HG03108 (cell line): Measurements from ENCODE around the gene CHPT1.
"Not testable (repeated sequence)": the region's sequence is repeated elsewhere in the genome, so short reads cannot be mapped to it uniquely, and the experiment has no call there.

ENCODE experiments used
- ATAC-seq: cut with Tn5 transposase; IDR thresholded peaks from one replicate; pipeline ENCODE4 v1.9.1; 2021; ENCODE audit warnings: moderate library complexity; ENCODE audit not compliant: unreplicated experiment

Gene CHPT1

DNA sequence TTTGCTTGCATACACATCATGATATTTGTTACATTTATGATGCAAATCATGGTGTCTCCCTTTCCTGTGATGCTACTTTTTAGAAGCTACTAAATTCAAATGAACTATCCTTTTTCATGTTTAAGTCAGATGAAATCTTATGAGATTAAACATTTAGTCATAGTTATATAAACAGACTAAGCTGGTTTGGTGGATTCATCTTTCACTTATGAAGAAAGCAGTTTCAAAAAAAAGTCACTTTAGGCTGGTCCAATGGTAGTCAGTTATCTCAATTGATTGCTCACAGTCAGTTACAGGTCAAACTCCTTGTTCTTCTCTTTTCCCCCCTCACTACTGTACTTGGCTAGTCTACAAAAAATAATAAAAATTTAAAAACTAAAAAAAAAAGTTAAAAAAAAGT, 22.1 kb downstream of the CHPT1 start:
- ATAC-seq: no peak

DNA sequence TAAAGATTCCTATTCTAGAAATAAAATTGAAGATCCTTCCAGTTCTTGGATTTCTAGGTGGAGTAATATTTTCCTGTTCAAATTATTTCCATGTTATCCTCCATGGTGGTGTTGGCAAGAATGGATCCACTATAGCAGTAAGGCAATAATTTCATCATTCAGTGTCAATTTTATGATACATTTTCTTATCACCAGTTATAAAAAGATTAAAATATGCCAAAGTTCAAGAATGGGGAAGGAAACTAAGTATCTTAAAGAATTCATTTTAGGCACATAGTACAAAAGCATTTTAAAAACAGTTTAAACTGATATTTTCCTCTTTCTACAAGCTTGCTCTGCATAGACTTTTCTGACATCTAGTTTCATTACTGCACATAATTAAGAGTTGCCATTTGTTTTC, 22.7 kb downstream of the CHPT1 start:
- ATAC-seq: no peak

DNA sequence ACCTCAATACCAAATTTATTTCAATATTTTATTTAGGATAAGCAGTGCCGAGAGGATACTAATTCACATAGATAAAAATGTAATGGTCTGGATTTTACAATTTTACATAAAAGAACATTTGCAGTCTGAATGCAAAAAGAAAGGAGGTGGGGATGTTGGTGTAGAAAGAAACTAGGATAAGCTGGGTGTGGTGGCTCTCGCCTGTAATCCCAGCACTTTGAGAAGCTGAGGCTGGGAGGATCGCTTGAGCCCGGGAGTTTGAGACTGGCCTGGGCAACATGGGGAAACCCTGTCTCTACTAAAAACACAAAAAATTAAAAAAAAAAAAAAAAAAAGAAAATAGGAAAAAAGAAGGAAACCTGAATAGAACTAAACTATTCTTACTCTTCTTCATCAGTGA, 25.0 kb downstream of the CHPT1 start:
- no peak for ATAC-seq

DNA sequence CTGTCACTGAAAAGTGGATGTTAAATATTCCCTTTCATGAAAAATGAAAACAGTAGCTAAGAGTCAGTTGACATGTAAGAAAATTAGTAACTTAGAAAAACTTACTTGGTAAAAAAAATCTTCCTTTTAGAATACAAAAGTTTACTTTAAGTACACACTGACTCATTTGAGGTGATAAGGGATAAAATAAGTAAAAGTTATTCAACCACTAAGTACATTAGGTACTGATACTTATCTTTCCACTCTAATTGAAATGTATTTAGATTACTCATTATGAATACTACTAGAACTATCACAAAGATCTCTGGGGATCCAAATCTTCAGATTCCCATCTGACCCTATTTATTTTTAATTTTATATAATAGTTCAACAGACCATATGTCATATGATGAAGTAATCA, 29.7 kb downstream of the CHPT1 start:
- no peak for ATAC-seq

DNA sequence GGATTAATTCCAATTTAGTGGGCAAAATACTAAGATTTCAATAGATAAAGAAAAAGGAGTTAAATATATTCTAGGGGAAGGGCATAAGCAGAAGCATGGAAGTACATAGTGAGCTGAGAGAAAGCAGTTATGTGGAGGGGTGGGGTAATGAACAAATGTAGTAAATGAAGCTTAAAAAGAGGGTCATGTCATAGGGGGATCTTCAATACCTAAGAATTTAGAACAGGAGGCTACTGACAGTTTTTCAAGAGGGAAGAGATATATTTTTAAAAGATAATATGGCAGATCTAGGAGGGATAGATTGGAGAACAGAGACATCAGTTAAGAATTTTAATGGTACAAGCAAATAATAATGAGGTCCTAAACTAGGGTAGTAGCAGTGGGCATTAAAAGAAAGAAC, 32.4 kb downstream of the CHPT1 start:
- no peak for ATAC-seq

DNA sequence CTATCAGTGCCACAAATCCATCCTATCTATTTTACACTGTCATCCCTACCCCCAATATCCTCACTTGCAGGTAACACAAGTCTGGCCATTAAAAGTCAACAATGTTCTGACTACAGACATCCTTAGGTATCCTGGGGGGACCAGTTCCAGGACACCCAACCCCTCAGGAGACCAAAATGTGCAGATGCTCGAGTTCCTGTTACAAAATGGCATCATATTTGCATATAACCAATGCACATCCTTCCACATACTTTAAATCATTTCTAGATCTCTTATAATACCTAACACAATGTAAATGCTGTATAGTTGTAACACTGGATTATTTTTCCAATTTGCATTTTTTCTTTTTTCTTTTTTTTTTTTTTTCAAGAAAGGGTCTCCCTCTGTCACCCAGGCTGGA, 34.9 kb downstream of the CHPT1 start:
- ATAC-seq: no peak

DNA sequence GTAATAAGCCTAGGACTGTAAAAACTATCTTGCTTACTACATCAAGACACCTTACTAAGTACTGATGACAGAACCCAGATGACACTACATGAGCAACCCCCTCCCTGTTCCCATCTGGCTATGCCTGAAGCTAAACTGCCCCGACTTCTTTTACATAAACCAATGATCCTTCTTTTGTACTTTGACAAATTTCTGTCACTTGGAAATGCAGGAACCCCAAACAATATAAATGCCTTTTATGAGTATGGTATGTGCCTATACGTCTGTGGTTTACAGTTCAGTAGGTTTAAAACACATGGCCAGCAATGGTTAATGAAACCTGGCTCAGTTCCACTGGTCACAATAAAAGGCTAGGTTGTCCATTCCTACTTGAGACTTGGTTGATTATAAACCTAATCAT, 35.7 kb downstream of the CHPT1 start:
- ATAC-seq: no peak

DNA sequence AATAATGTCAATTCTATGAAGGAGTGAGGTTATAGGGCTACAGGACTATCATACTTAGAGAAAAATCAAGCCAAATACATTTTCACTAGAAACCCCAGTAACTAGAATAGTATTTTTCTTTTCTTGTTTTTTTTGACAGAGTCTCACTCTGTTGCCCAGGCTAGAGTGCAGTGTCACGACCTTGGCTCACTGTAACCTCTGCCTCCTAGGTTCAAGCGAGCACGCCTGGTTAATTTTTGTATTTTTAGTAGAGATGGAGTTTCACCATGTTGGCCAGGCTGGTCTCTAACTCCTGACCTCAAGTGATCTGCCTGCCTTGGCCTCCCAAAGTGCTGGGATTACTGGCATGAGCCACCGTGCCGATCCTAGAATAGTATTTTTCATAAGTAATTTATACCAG, 37.0 kb downstream of the CHPT1 start:
- not testable (repeated sequence) for ATAC-seq

DNA sequence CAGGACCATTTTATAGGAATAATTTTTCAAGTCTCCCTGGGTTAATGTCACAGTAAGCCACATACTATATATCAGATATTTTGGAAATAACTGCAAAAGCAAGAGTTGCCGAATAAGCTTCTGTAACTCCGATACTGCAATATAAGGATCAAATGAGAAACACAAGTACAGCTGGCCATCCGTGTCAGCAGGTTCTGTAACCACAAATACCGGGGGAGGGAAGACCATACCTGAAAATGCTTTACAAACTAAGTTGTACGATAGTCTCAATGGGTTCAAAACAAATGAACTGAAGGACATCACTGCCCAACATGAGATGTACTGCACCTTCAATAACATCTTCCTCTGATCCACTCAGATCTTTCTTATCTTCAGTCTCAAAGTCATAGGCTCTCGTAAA, 40.0 kb downstream of the CHPT1 start:
- ATAC-seq: no peak

DNA sequence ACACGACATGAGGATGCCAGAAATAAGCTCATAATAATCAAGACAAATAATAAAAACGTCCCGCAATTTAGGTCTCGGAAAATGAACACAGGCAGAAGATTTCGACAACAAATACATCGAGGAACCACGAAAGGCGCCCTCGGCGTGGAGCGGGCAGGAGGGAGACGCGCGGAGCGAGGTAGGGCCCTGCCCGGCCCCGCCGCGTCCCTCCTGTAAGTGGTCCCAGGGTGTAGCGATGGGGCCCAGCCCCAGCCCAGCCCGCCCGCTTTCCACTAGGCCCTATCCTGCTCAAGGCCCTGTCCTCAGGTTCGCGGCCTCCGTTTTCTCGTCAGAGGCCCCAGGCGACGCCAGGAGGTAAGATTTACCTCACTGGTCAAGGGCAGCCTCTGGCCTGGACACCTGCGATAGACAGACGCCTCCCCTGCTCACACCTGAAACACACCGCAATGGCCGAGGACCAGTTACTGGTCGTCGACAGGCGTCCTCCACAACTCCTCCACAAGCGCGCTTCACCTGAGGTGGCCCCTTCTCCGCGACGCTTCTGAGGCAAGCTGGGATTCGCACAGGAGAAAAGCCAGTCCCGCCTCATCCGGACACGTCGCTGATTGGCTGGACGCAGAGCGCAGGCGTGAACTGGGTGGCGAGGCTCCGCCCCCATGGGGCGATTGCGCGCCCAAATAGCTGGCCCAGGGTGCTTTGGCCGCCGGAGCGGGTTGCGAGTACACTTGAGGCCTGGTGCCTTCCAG, 41.7 kb downstream of the CHPT1 start, which contains the start of gene SYCP3:
Gene SYCP3 (minus strand): TSS at position 543 of the 746 bp plus-strand sequence. CDS start 1,527 bp downstream, outside the sequence.
- ATAC-seq: no peak

DNA sequence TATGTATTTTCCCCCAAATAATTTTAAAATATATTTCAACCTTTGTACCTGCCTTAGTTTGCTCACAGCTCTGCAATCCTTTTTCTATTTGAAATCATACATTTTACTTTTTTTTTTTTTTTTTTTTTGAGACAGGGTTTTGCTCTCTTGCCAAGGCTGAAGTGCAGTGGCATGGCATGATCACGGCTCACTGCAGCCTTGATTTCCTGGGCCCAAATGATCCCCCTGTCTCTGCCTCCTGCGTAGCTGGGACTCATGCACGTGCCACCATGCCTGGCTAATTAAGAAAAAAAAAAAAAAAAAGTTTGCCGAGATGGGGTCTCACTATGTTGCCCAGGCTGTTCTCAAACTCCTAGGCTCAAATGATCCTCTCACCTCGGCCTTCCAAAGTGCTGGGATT, 43.1 kb downstream of the CHPT1 start:
- no peak for ATAC-seq

DNA sequence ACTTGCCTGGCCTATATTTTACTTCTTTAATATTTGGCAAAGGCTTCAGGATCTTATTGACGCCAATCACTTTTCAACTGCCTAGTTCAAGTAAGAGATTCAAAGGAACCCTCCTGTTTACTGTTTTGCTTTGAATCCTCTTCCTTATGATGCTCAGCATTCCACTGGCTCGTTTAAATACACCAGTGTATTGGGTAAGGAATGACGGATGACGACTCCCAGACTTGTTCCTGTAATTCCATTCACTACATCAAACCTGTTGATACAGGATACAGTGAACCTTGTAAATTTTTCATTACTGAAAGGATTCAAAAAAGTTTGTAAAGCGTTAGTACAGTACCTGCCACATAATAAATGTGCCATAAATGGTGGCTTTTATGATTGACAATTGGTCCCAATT, 43.5 kb downstream of the CHPT1 start:
- no peak for ATAC-seq

DNA sequence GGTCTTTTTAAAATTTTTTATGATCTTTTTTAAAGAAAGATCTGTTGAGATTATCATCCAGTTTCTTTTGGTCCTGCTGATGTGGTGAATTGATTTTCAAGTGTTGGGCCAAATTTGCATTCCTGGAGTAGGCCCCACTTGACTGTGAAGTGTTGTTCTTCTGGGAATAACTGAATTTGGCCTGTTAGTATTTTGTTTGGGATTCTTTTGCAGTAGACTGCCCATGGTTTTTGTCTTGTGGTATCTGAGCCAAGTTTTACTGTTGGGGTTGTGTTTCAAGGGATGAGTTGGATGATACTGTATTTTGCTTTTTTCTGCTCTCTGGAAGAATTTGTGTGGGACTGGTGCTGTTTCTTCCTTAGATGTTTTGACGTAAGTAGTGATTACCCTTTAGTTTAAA, 45.8 kb downstream of the CHPT1 start:
- ATAC-seq: peak; percentile 4

DNA sequence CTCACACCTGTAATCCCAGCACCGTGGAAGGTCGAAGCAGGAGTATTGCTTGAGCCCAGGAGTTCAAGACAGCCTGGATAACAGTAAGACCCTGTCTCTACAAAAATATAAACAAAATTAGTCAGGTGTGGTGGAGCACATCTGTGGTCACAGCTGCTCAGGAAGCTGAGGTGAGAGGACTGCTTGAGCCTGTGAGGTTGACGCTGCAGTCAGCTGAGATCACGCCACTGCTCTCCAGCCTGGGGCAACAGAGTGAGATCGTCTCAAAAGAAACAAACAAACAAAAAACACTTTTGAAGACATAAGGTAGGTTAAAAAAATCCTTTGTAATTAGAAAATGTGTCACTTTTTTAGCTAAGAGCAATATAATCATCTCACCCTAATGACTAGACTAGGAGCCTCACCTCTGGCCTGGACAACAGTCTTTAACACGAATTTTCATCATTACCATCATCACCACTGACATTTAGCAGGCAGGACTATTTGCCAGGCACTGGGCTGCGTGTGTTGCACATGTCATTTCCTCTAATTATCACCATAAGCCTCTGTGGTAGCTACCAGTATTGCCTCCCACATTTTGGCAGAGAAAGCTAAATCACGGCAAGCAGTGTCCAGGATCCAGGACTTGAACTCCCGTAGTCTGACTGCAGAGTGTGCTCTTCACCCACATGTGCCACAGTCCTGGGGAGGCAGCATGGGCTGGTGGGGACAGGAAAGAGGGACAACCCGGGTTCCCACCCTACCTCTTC, 46.5 kb downstream of the CHPT1 start:
- ATAC-seq: peak; percentile 97

DNA sequence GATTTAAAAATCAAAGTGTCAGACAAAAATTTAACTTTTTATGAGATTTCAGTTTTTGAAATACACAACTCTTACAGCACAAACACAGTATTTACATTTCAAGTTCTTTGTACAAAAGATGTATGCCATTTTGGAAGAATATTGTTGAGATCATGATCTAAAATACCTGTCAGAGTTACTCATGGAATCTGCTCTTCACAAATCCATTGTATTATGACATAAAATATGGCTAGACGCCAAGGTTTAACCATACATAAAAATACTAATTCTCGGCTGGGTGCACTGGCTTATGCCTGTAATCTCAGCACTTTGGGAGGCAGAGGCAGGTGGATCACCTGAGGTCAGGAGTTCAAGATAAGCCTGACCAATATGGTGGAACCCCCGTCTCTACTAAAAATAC, 48.0 kb downstream of the CHPT1 start:
- no peak for ATAC-seq

DNA sequence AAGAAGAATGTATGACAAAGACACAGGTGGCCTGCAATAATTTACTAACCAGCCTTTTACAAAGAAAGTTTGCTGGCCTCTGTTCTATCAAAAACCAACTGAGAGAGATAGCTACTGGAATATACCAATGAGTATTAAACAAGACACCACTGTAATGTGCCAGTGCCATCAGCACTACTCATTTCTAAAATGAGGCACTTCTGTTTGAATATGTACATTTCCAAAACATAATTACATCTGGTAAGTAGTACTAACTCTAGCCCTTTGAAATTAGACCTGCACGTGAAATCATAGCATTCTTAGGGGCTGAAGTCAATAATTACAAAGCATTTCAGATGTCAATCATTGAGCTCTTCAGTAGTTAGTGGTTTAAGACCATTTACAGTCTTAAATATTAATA, 48.8 kb downstream of the CHPT1 start:
- no peak for ATAC-seq

DNA sequence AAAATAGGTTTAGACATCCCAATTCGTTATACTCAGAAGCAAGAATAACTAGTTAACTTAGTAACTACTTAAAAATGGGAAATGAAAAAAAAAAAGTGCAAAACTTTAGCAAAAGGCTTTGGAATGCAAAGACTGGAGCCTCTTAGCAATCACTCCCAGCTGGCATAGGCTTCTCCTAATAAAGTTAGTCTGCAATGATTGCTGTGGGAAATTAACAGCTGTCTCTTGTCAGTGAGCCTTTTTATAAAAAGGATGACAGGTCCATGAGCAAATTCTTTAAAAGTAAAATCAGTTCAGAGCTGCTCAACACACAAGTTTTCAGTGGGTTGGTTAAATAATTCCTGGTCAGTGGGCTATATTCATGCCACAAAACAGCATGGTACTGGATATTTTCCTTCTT, 49.2 kb downstream of the CHPT1 start:
- no peak for ATAC-seq

DNA sequence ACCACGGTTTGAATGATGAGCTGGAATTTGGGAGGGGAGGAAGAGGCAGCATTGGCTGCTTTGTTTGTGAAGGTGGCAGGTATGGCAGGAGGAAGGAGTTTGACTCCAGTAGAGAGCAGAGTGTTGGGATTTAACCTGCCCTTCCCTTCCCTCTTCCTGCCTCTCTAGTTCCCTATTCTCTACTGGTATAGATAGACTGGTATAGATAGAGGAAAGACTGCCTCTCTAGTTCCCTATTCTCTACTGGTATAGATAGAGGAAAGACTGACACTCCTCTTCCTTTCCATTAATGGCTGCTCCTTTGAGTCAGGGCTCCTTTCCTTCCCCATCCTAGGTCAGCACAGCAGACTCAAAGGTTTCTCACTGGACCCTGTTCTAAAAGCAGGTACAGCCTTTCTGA, 50.3 kb downstream of the CHPT1 start:
- ATAC-seq: no peak

DNA sequence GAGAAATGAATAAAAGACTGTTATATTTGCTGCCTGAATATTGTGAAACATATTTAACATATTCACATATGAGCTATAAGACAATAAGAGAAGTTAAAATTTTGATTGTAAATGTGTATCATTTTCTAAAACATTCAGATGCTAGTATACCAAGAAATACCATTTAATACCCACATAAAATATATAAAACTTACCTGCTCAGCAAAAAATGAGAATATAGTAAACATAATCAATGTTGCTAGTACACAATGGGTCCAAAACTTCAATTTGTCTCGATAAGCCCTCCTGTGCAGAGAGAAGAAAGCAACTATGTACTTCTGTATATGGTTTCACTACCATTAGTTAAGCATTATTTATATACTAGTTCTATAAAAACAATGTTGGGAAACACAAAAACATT, 51.5 kb downstream of the CHPT1 start:
- no peak for ATAC-seq

DNA sequence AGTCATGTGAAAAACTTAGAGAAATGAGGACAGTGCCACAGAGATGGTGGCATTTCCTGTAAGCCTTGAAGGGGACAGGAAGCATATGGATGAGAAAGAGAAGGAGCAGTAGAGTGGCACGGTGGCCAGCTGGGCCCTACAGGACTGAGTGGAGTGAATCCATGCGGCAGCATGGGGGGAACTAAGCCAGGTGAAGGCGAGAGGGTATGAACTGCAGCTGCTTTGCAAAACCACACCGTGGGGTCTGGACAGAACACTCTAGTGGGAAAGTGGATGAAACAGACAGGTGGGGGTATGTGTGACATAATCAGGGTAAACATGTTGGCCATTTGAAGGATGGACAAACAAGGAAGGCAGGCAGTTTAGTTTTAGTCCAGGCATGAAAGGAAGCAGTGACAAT, 52.2 kb downstream of the CHPT1 start:
- no peak for ATAC-seq

DNA sequence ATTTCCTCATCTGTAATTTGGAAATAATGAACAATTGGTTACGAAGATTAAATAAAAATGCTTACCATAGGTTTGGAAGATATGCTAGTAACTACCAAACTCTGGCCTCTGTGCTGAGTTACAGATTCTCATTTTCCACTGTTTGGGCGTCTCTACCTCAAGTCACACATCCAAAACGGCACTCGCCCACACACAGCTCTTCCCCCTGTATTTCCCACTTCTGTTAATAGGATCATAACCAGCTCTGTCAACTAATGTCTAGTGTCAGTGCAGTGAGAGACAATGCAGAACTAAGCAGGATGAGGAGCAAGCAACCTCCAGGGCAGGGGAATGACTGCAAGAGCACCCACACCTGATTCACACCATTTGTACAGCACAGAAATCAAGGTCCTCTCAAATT, 52.7 kb downstream of the CHPT1 start:
- no peak for ATAC-seq

DNA sequence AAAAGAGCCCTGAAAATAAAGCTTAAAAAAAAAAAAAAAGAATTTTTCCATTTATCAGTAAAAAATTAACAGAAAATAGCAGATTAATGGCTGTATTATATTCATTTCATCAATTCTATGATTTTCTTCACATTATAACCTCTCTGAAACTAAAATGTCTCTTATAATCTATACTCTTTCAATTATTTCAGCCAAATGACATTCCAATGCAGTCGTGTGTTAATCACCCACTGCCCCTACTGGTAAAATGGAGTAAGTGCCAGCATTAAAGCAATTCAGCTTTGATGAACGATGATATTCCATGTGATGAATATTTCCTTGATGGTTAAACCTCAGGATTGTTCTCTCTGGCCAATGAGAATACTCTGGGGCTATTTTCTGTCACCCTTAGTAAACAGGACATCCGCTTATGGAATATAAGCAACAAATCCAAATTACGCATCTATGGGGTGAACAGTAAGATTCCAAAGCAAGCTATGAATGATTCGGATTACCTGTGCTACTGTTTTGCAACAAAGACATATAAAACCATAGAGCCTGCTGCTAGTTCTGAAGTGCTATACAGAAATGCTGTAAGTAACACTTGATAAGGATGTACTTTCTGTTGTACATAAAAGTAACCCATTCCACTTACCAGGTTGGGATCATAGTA, 62.1 kb downstream of the CHPT1 start:
- no peak for ATAC-seq
